Glutamatergic neuron (in vitro differentiated cells): ENCODE data around the gene DLX6. TPM values are rescaled to one million over a fixed set of nuclear protein-coding genes. Genes with fewer than 3 reads are reported as not detected.

Experiments used
- DNase-seq: peaks from one replicate; pipeline ENCODE4 v3.0.0; 2022
- H3K27ac Mint-ChIP-seq: one replicate; pipeline ENCODE4 v1.8.0; 2020; ENCODE audit warnings: mild to moderate bottlenecking, mixed read lengths, inconsistent platforms; ENCODE audit not compliant: unreplicated experiment
- H3K27me3 Mint-ChIP-seq: one replicate; pipeline ENCODE4 v1.8.0; 2020; ENCODE audit warnings: mild to moderate bottlenecking, moderate library complexity, mixed read lengths, inconsistent platforms; ENCODE audit not compliant: unreplicated experiment
- H3K36me3 Mint-ChIP-seq: one replicate; pipeline ENCODE4 v1.8.0; 2020; ENCODE audit warnings: mild to moderate bottlenecking, mixed read lengths, inconsistent platforms; ENCODE audit not compliant: unreplicated experiment
- H3K4me1 Mint-ChIP-seq: one replicate; pipeline ENCODE4 v1.8.0; 2020; ENCODE audit warnings: mild to moderate bottlenecking, low read depth, mixed read lengths, inconsistent platforms; ENCODE audit not compliant: unreplicated experiment
- H3K4me3 Mint-ChIP-seq: one replicate; pipeline ENCODE4 v1.8.0; 2020; ENCODE audit warnings: mild to moderate bottlenecking, mixed read lengths, inconsistent platforms; ENCODE audit not compliant: unreplicated experiment
- H3K9me3 Mint-ChIP-seq: one replicate; pipeline ENCODE4 v1.8.0; 2020; ENCODE audit warnings: mild to moderate bottlenecking, moderate library complexity, mixed read lengths, inconsistent platforms; ENCODE audit not compliant: unreplicated experiment
- CTCF ChIP-seq: fragments of 200-600 bp; sonication (generic); IDR thresholded peaks from one replicate; pipeline ENCODE4 v1.5.0; 2021; ENCODE audit not compliant: partially characterized antibody, unreplicated experiment
- total RNA-seq: library from RNA; stranded (reverse); fragmentation: NEBNext Ultra II Directional; extraction: Animal tissue kit (Norgen Biotek cat#: 25700); gene quantifications from one replicate; pipeline ENCODE4 v1.2.1, GENCODE V29; 2021; ENCODE audit not compliant: unreplicated experiment

DLX6 gene
- total RNA-seq, 1 donor from 2014 or later = not detected

GRCh38 chr7:96985992-96986391 lies 19.4 kb upstream of the DLX6 start:
- H3K4me3 Mint-ChIP-seq = no peak overlapping the region
- no peak for TF ChIP-seq CTCF
- DNase-seq = no peak
- no peaks in the 10 kb centered on the region for H3K36me3 Mint-ChIP-seq
- no peaks in the 10 kb centered on the region for H3K4me1 Mint-ChIP-seq
- H3K9me3 Mint-ChIP-seq = no peaks in the 10 kb centered on the region
- H3K27me3 Mint-ChIP-seq = peaks cover 5% of the 10 kb centered on the region
- H3K27ac Mint-ChIP-seq = no peak overlapping the region

- H3K27me3 Mint-ChIP-seq = peaks cover 6% of the 10 kb centered on the region
- H3K36me3 Mint-ChIP-seq = no peaks in the 10 kb centered on the region
- no peaks in the 10 kb centered on the region for H3K9me3 Mint-ChIP-seq
- H3K4me3 Mint-ChIP-seq = no peak overlapping the region
- H3K4me1 Mint-ChIP-seq = no peaks in the 10 kb centered on the region
- no peak for DNase-seq
- TF ChIP-seq CTCF = no peak
- H3K27ac Mint-ChIP-seq = no peak overlapping the region
Observed at GRCh38 chr7:96986901-96987300, 18.5 kb upstream of the DLX6 start.

- Mint-ChIP-seq H3K36me3 (no peaks in the 10 kb centered on the region), H3K27ac (no peak overlapping the region), H3K4me1 (no peaks in the 10 kb centered on the region), H3K9me3 (no peaks in the 10 kb centered on the region), H3K27me3 (peaks cover 14% of the 10 kb centered on the region), H3K4me3 (no peak overlapping the region)
- TF ChIP-seq CTCF = no peak
- DNase-seq = no peak
Observed at GRCh38 chr7:96987719-96988118, 17.6 kb upstream of the DLX6 start.

- H3K4me3 Mint-ChIP-seq = no peak overlapping the region
- peaks cover 8% of the 10 kb centered on the region for H3K9me3 Mint-ChIP-seq
- H3K27me3 Mint-ChIP-seq = peaks cover 24% of the 10 kb centered on the region
- TF ChIP-seq CTCF = no peak
- no peak for DNase-seq
- no peaks in the 10 kb centered on the region for H3K36me3 Mint-ChIP-seq
- H3K4me1 Mint-ChIP-seq = no peaks in the 10 kb centered on the region
- no peak overlapping the region for H3K27ac Mint-ChIP-seq
Observed at GRCh38 chr7:96989241-96989858, 16.0 kb upstream of the DLX6 start.

DNA sequence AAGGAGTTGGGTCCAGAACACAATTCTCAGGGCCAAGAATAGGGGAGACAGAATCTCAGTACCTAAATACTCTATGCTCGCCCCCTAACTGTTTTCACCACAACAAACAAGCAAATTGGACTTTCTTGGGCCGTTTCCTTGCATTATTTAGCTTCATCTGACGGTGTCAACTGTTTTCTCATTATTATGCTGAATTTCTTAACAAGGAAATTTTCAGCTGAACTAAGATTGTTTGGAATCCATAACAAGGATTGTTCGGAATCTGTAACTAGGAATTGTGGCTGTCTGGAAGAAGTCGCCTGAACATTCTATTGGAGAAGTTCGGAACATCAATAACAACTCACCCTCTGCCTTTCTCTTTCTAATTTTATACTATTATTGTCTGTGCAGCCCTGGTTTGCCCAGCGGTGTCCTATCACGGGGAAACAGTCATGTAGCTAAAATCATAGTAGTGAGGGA lies 15.5 kb upstream of the DLX6 start:
- Mint-ChIP-seq H3K4me1 (no peaks in the 10 kb centered on the region), H3K4me3 (no peak overlapping the region), H3K36me3 (no peaks in the 10 kb centered on the region), H3K27ac (no peak overlapping the region), H3K9me3 (peaks cover 11% of the 10 kb centered on the region), H3K27me3 (peaks cover 27% of the 10 kb centered on the region)
- no peak for DNase-seq
- no peak for TF ChIP-seq CTCF
